Endothelial cell of umbilical vein (primary cell): ENCODE measurements around the gene EEF2K. TPM values are rescaled to one million over a fixed set of nuclear protein-coding genes. Genes with fewer than 3 reads are reported as not detected.

Source experiments
- BruUV-seq: library from RNA; stranded (reverse); fragments of 400-500 nt; replicated peaks from 2 replicates; lab custom pipeline; 2021; lab: Mats Ljungman, UMichigan
- CTCF ChIA-PET: fragments of 300-600, 350-600 bp; sonication (Branson Sonifier 250); formaldehyde crosslinking; loops from one replicate; lab custom pipeline; 2021; ENCODE audit warnings: antibody characterized with exemption, inconsistent platforms; lab: Charles Lee
- POLR2A ChIA-PET: fragments of 300-600, 350-600 bp; sonication (Branson Sonifier 250); formaldehyde crosslinking; loops from one replicate; lab custom pipeline; 2021; ENCODE audit warnings: antibody characterized with exemption, inconsistent platforms; lab: Charles Lee
- DNase-seq: peaks from one replicate; pipeline ENCODE4 v3.0.0-alpha.2; 2011; ENCODE audit warnings: low read depth, low spot score
- FAIRE-seq: peaks from 2 replicates; lab custom pipeline; 2011; peaks lifted over from hg19 to GRCh38; lab: Jason Lieb, UNC
- H2AFZ ChIP-seq: 2 replicates; pipeline ENCODE4 v1.6.0; 2012; ENCODE audit warnings: low read depth, low read length, control low read depth, inconsistent platforms
- H3K27ac ChIP-seq: 2 replicates; pipeline ENCODE4 v1.5.1; 2011; ENCODE audit warnings: low read depth, mild to moderate bottlenecking, control low read depth, low read length, moderate library complexity; ENCODE audit not compliant: insufficient read depth
- H3K27me3 ChIP-seq, 2 experiments: 2 replicates each; pipeline versions ENCODE4 v1.6.0 to v1.6.1; 2011; ENCODE audit warnings: low read length in 2 of 2, mixed read lengths in 1 of 2; ENCODE audit not compliant: control insufficient read depth in 2 of 2, insufficient read depth in 2 of 2
- H3K36me3 ChIP-seq, 2 experiments: 2 replicates in 1 of 2; 3 replicates in 1 of 2; pipeline ENCODE4 v1.5.1; 2011; ENCODE audit warnings: low read length in 2 of 2, mild to moderate bottlenecking in 1 of 2, moderate library complexity in 1 of 2; ENCODE audit not compliant: control insufficient read depth in 2 of 2, insufficient read depth in 2 of 2; ENCODE audit errors: extremely low read depth in 1 of 2
- H3K4me1 ChIP-seq: 3 replicates; pipeline ENCODE4 v1.5.1; 2011; ENCODE audit warnings: mild to moderate bottlenecking, low read length; ENCODE audit not compliant: control insufficient read depth, insufficient read depth; ENCODE audit errors: extremely low read depth
- H3K4me2 ChIP-seq: 2 replicates; pipeline ENCODE4 v1.6.1; 2011; ENCODE audit warnings: low read length, control low read depth, mixed read lengths; ENCODE audit not compliant: insufficient read depth
- H3K4me3 ChIP-seq, 3 experiments: fragments of 200-600 bp in 1 of 3; sonication (generic), shearing (Covaris generic) in 1 of 3; replicated peaks in 1 of 3; 2 replicates each; pipeline ENCODE4 v1.5.1; 2011 to 2016; ENCODE audit warnings: control low read depth in 3 of 3, low read length in 3 of 3, mild to moderate bottlenecking in 2 of 3, inconsistent platforms in 1 of 3, low read depth in 1 of 3, moderate library complexity in 1 of 3; ENCODE audit not compliant: insufficient read depth in 1 of 3
- H3K79me2 ChIP-seq: 2 replicates; pipeline ENCODE4 v1.6.0; 2012; ENCODE audit warnings: low read length, inconsistent platforms; ENCODE audit not compliant: control insufficient read depth, insufficient read depth
- H3K9ac ChIP-seq: replicated peaks from 2 replicates; pipeline ENCODE3; 2011; ENCODE audit warnings: low read length, control low read depth; ENCODE audit not compliant: insufficient read depth; ENCODE audit errors: extremely low read depth
- H3K9me1 ChIP-seq: replicated peaks from 3 replicates; pipeline ENCODE4 v1.6.0; 2011; ENCODE audit warnings: mild to moderate bottlenecking, low read length; ENCODE audit not compliant: control insufficient read depth, insufficient read depth; ENCODE audit errors: extremely low read depth
- H3K9me3 ChIP-seq: replicated peaks from 2 replicates; pipeline ENCODE4 v1.5.1; 2012; ENCODE audit warnings: low read length, inconsistent platforms; ENCODE audit not compliant: control insufficient read depth, insufficient read depth
- H4K20me1 ChIP-seq: replicated peaks from 2 replicates; pipeline ENCODE3; 2011; ENCODE audit warnings: mild to moderate bottlenecking, low read length; ENCODE audit not compliant: control insufficient read depth, insufficient read depth; ENCODE audit errors: extremely low read depth
- CTCF ChIP-seq, 2 donors: IDR thresholded peaks; 1 replicate in 1 of 2; 2 replicates in 1 of 2; pipeline ENCODE4 v1.5.1; 2011; ENCODE audit warnings: low read length in 2 of 2, mild to moderate bottlenecking in 2 of 2, moderate library complexity in 2 of 2, control low read depth in 1 of 2, inconsistent platforms in 1 of 2, low read depth in 1 of 2; ENCODE audit not compliant: insufficient read depth in 1 of 2; ENCODE audit errors: extremely low read depth in 1 of 2
- EZH2 ChIP-seq: IDR thresholded peaks from 2 replicates; pipeline ENCODE4 v1.6.1; 2012; ENCODE audit warnings: borderline replicate concordance, low read depth, mild to moderate bottlenecking, moderate library complexity, low read length, inconsistent platforms; ENCODE audit not compliant: severe bottlenecking
- FOS ChIP-seq: IDR thresholded peaks from 2 replicates; pipeline ENCODE4 v1.6.1; 2011; ENCODE audit warnings: mild to moderate bottlenecking, low read length, moderate library complexity, borderline replicate concordance; ENCODE audit not compliant: insufficient read depth
- POLR2AphosphoS5 ChIP-seq: IDR thresholded peaks from 2 replicates; pipeline ENCODE4 v1.6.1; 2012; ENCODE audit warnings: low read depth, mild to moderate bottlenecking, control low read depth, low read length, moderate library complexity; ENCODE audit not compliant: insufficient read depth
- dilution Hi-C: fragments of 300-500 bp; cut with MboI; formaldehyde crosslinking; loops from one replicate; pipeline ENCODE4 v1.15.0; 2019; ENCODE audit warnings: low sequenced_read_pairs; ENCODE audit not compliant: extremely low pct_ligation_motif_present
- intact Hi-C: fragments of 100-400 bp; cut with micrococcal nuclease; formaldehyde crosslinking; loops from one replicate; pipeline ENCODE4 v1.10.0; 2022
- polyA plus RNA-seq, 4 experiments: library from polyadenylated mRNA; depleted of rRNA in 3 of 4; stranded (reverse) in 3 of 4; unstranded in 1 of 4; fragments of >200 nt; gene quantifications; 2 replicates each; pipeline versions ENCODE4 v1.2.1 to v1.2.3, GENCODE V29; 2011 to 2012; ENCODE audit warnings: missing spikeins in 1 of 4
- total RNA-seq: library from RNA; stranded (reverse); gene quantifications from 2 replicates; pipeline ENCODE4 v1.2.3, GENCODE V29; 2021

Gene EEF2K
- total and polyA plus RNA-seq, 2 donors (not counting 3 experiments of a cell fraction or from before 2014, with no cell fraction given): 16.0 to 48.6 TPM

DNA sequence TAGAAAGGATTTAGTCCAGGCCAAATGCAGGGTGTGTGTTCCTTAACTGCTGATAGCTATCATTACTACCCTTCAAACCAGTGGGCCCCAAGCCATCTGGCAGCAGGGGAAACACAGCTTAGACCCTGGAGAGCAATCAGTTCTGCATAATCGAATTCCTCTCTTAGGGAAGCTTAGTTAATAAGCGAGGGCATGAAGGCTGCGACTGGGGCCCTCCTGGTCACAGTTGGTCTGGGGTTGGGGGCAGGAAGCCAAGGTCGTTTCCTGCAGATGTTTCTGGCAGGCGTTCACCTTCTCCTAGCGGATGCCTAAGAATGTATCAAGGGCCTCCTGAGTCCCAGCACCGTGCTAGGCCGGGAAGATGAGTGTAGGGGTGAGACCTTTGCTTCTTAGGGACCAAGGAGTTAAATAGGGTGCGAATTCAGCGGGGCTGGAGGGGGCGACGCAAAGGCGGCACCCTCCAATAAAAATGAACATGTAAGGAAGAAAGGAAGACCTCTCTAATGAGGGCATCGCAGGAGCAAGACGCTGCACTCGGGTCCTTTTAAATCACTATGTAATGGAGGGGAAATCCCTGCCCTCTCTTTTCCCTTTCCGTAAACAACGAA is 16.5 kb upstream of the EEF2K start:
- H3K4me1 ChIP-seq: peaks cover 45% of the 10 kb centered on the region
- H4K20me1 ChIP-seq: no peaks in the 10 kb centered on the region
- no peaks in the 10 kb centered on the region for H3K9me1 ChIP-seq
- peak; percentile 84 for FAIRE-seq
- CTCF ChIA-PET: interaction anchor here (0.8 to 4.4 kb wide), 28 partner anchors 15 to 532 kb away, joined by 3 to 99 read pairs (median 8); partner anchors contain the start of genes EEF2K, MOSMO, PDZD9 and UQCRC2
- POLR2A ChIA-PET: interaction anchor here (1.0 kb wide), 1 partner anchor 178 kb away, joined by 6 read pairs; no protein-coding TSS in a partner anchor
- H3K27ac ChIP-seq: peak overlapping the region; percentile 9
- TF ChIP-seq CTCF (IDR thresholded peaks at IDR 0.05; ENCODE audit: extremely low read depth in 1 of 2, insufficient read depth in 1 of 2, low read depth in 1 of 2, low read length in 2 of 2) (no peak), FOS (no peak), EZH2 (no peak), POLR2AphosphoS5 (peak; percentile 14)
- H3K9ac ChIP-seq: peak overlapping the region; percentile 17
- peak overlapping the region; percentile 63 for H3K4me2 ChIP-seq
- dilution Hi-C loops: no loop called here
- intact Hi-C loops: loop anchor here (1.0 to 5.0 kb wide), 3 partner anchors 112 to 1287 kb away; partner anchors contain the start of genes DCUN1D3 and LYRM1
- H3K79me2 ChIP-seq: no peaks in the 10 kb centered on the region
- peak overlapping the region; percentile 26 to 54 (median 42) for H3K4me3 ChIP-seq
- peak overlapping the region; percentile 88 for H2AFZ ChIP-seq
- DNase-seq: peak; percentile 76
- H3K27me3 ChIP-seq: no peaks in the 10 kb centered on the region
- no TSS peak for BruUV-seq
- no peaks in the 10 kb centered on the region for H3K36me3 ChIP-seq
- H3K9me3 ChIP-seq: no peaks in the 10 kb centered on the region
